ENCODE results near the gene CDS1.

The CDS1 gene

GRCh38 chr4:84606645-84607044, 23.7 kb downstream of the CDS1 start:
- FAIRE-seq = no peak
- DNase-seq (ENCODE audit: insufficient read length, low spot score) = no peak
- no peak for TF ChIP-seq CTCF (IDR thresholded peaks at IDR 0.05; ENCODE audit: insufficient read depth, missing control alignments)

- FAIRE-seq = no peak
- no peak for TF ChIP-seq CTCF (IDR thresholded peaks at IDR 0.05; ENCODE audit: insufficient read depth, missing control alignments)
Measured at GRCh38 chr4:84611531-84611930, 28.6 kb downstream of the CDS1 start.

GRCh38 chr4:84614891-84615290, 32.0 kb downstream of the CDS1 start:
- no peak for DNase-seq (ENCODE audit: insufficient read length, low spot score)
- FAIRE-seq = no peak
- no peak for TF ChIP-seq CTCF (IDR thresholded peaks at IDR 0.05; ENCODE audit: insufficient read depth, missing control alignments)

More at GRCh38 chr4:84611531-84611930, 28.6 kb downstream of the CDS1 start:
- no peak for DNase-seq (ENCODE audit: insufficient read length, low spot score)

- FAIRE-seq (no peak), DNase-seq (ENCODE audit: insufficient read length, low spot score) (no peak)
- no peak for TF ChIP-seq CTCF (IDR thresholded peaks at IDR 0.05; ENCODE audit: insufficient read depth, missing control alignments)
Measured at GRCh38 chr4:84615355-84615754, 32.4 kb downstream of the CDS1 start.

- DNase-seq (ENCODE audit: insufficient read length, low spot score) = no peak
- TF ChIP-seq CTCF (IDR thresholded peaks at IDR 0.05; ENCODE audit: insufficient read depth, missing control alignments) = no peak
- no peak for FAIRE-seq
Measured at GRCh38 chr4:84622959-84623358, 40.0 kb downstream of the CDS1 start.

- DNase-seq (ENCODE audit: insufficient read length, low spot score) = no peak
- no peak for TF ChIP-seq CTCF (IDR thresholded peaks at IDR 0.05; ENCODE audit: insufficient read depth, missing control alignments)
- no peak for FAIRE-seq
Measured at GRCh38 chr4:84623661-84624060, 40.7 kb downstream of the CDS1 start.

GRCh38 chr4:84626673-84627072, 43.7 kb downstream of the CDS1 start:
- FAIRE-seq (no peak), DNase-seq (ENCODE audit: insufficient read length, low spot score) (no peak)
- TF ChIP-seq CTCF (IDR thresholded peaks at IDR 0.05; ENCODE audit: insufficient read depth, missing control alignments) = no peak
